NCI-H2029 treated with DMSO at 0.1 percent for 48 hours (cell line): ENCODE results near the gene MEF2A.

Experiments
- DNase-seq: peaks from one replicate; lab custom pipeline; 2025; lab: John Stamatoyannopoulos, UW

MEF2A gene

DNA sequence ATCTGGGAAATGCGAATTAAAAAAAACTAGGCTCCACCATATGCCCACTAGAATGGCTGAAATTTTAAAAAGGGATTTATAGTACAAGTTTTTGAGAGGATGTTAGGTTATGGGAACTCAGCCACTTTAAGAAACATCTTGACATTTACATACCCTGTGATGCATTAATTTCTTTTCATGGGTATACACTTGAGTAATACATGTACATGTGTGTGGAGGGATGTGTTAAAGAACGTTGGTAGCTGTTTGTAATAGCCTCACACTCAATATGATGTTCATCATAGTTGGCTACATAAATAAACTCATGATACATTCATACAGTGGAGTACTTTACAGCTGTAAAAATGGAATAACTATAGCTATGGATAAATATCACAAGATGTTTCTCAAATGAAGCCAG is 40.9 kb downstream of the MEF2A start:
- DNase-seq = no peak

- DNase-seq = no peak
Observed at GRCh38 chr15:99613481-99613880, 47.7 kb downstream of the MEF2A start.

DNA sequence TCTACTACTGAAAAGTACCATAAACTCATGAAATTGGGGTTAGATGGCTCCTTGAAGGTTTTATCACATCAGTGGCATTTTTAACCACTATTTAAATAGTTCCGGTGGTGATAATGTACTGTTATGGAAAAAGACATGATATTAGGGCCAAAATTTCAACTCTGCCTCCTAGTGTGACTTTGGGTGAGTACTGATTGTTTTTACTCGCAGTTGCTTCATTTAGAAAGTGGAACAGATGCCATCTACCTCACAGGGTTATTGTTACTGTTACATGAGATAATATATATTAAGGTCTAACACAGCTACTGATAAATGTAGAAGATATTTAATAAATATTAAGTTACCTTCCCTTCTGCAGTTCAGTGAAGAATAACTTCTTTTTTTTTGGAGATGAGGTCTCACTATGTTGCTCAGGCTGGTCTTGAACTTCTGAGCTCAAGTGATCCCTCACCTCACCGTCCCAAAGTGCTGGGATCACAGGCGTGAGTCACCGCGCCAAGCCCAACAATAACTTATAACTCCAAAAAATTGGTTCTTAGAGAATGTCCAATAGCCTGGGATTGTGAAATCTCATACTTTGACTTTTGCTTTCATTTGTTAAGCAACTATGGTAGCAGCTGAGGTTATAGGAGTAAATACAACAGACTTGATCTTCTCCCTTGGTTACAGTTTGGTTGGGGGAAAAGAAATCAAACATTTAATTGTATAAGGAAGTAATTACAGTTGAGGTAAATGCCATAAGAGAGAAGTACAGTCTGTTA is 48.3 kb downstream of the MEF2A start:
- no peak for DNase-seq

DNA sequence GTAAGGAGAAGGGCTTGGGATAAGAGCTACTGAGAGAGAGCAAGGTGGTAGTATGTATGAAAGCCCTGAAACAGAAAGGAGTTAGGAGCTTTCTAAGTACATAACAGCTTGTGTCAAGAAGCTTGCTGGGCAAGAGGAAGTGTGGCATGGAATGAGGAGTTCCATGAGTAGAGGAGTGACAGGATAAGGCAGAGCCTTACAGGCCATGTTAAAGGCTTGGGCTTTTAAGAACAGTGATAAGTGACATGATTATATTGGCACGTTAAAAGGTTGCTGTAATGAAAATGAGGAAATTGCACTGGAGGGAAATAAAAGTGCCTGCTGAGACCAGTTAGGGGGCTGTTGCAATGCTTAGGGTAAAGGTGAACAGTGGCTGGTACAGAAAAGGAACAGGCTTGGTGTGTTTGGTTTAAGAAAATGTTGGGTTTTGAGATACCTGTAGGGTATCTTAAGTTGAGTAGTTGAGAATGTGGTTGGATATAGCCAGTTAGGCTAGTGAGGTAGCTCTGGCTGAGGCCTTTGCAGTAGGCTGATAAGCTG is 49.0 kb downstream of the MEF2A start:
- DNase-seq = no peak

DNA sequence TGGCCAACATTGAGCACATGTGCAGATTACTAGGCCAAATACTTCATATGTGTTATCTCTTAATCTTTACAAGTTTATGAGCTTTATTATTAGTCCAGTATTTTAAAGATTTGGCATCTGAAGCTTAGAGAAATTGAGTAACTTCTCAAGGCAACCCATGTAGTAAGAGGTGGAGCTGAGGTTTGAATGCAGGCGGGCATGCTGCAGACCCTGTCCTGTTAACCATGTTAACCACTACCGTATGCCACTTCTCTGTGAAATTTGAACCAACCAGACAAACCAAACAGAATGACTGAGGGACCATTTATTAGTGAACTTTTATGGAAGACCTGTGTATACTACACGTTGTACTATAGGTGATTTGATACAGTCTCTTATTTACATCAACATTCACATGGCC is 49.7 kb downstream of the MEF2A start:
- DNase-seq = no peak

DNA sequence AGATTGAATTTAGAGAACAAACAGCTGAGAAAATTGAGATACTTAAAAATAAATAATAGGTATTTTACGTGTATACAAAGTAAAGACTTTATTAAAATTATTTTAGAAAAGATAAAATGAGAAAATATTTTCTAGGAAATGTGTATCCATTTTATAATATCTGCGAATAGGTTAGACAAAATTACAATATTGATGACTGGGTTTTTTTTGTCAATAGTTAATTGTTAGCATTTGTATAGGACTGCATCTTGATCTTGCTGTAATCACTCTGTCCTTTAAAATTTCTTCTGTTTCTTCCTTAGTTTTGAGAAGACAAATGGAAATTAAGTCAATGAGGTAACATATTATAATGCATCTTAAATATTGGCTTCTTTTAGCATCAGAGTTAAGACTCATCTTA is 50.3 kb downstream of the MEF2A start:
- DNase-seq = no peak

- no peak for DNase-seq
Observed at GRCh38 chr15:99616773-99617342, 51.1 kb downstream of the MEF2A start.

- DNase-seq = no peak
Observed at GRCh38 chr15:99618941-99619411, 53.2 kb downstream of the MEF2A start.

- no peak for DNase-seq
Observed at GRCh38 chr15:99619712-99620111, 53.9 kb downstream of the MEF2A start.

GRCh38 chr15:99620178-99620577 is 54.4 kb downstream of the MEF2A start:
- no peak for DNase-seq

GRCh38 chr15:99621767-99622166 is 56.0 kb downstream of the MEF2A start:
- DNase-seq = no peak

GRCh38 chr15:99628374-99629001 is 62.7 kb downstream of the MEF2A start:
- no peak for DNase-seq

- no peak for DNase-seq
Observed at GRCh38 chr15:99630607-99631131, 64.9 kb downstream of the MEF2A start.

- DNase-seq = no peak
Observed at GRCh38 chr15:99631255-99631654, 65.5 kb downstream of the MEF2A start.

GRCh38 chr15:99632521-99632920 is 66.7 kb downstream of the MEF2A start:
- no peak for DNase-seq

DNA sequence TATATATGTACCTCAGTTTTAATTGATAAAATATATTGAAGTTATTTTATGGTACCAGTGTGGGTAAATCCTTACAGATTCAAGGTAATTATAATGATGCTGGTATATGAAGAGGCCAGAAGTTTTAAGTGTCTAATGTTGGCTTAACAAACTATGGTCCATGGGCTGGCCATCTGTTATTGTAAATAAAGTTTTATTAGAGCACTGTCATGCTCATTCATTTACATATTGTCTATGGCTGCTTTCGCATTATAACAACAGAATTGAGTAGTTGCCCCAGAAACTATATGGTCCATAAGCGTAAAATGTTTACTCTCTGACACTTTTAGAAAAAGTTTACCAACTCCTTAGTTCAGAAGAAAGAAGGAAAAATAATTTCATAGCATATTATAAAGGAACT is 67.9 kb downstream of the MEF2A start:
- DNase-seq = no peak

- DNase-seq = no peak
Observed at GRCh38 chr15:99634576-99634975, 68.8 kb downstream of the MEF2A start.

DNA sequence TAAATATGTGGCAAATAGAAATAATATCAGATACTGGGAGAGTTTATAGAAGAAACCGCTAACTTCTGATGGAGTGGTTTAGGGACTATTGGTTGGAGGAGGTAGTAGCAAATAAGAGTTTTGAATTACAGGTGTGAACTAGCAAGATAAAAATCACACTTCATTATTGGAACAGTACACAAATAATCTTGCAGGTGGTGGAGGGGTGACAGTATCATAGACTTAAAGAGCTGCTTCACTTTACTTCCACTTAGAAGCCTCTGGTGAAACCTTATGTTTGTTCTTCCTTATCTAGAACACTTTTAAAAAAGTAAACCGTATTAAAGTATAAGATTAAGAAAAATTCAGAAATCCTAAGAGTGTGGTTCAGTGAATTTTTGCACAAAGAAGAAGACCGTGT is 69.4 kb downstream of the MEF2A start:
- DNase-seq = no peak

- DNase-seq = no peak
Observed at GRCh38 chr15:99635794-99636193, 70.0 kb downstream of the MEF2A start.

- no peak for DNase-seq
Observed at GRCh38 chr15:99644913-99645542, 79.2 kb downstream of the MEF2A start.

GRCh38 chr15:99645543-99645935 is 79.8 kb downstream of the MEF2A start:
- no peak for DNase-seq

DNA sequence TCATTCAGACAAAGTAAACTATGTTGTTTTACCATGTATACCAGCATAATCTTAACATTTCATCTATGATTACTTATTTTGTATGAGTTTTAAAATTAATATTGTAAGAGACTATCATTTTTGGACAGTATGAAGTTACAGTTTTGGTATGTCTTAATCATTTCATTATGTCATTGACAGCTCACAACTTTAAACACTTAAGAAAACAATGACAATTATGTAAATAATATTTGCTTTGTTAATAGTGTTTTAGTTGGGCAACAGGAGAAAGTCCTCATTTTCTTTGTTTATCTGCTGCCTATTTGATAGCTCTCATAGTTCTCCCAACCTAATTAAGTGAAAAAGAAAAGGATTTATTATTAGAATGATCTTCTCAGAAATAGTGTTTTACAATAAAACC is 80.2 kb downstream of the MEF2A start:
- DNase-seq = no peak
